Natural killer cell (primary cell): ENCODE data around the gene OR6C76. TPM values are rescaled to one million over a fixed set of nuclear protein-coding genes. Genes with fewer than 3 reads are reported as not detected.

Experiments used
- total RNA-seq, 4 donors: library from RNA; stranded (reverse); fragments of 120-200 nt in 1 of 4; gene quantifications; one replicate each; pipeline versions ENCODE4 v1.2.3 to v1.2.4, GENCODE V29; 2013 to 2022

The OR6C76 gene
- total RNA-seq, 3 donors from 2014 or later (not counting 1 experiment from before 2014, with no cell fraction given), result not detected

Other genes starting within 250 kb of the OR6C76 start
- not detected for gene OR10A7, start 205.2 kb upstream of the OR6C76 start, total RNA-seq
- not detected for gene OR6C74, start 181.6 kb upstream of the OR6C76 start, total RNA-seq
- not detected for gene OR6C6, start 129.7 kb upstream of the OR6C76 start, total RNA-seq
- gene OR6C1, start 111.9 kb upstream of the OR6C76 start, total RNA-seq, result not detected
- gene OR6C3, start 95.5 kb upstream of the OR6C76 start, total RNA-seq, result not detected
- gene OR6C75, start 63.3 kb upstream of the OR6C76 start, total RNA-seq, result not detected
- gene OR6C65, start 25.7 kb upstream of the OR6C76 start, total RNA-seq, result not detected
- gene OR6C2, start 17.8 kb downstream of the OR6C76 start, total RNA-seq, result not detected
- not detected for gene OR6C70, start 43.9 kb downstream of the OR6C76 start, total RNA-seq
- gene OR6C68, start 66.1 kb downstream of the OR6C76 start, total RNA-seq, result not detected
- gene OR6C4, start 123.3 kb downstream of the OR6C76 start, total RNA-seq, result not detected
- under 1 TPM; 0.23 to 0.55 (median 0.33) TPM for gene OR2AP1, start 146.2 kb downstream of the OR6C76 start, total RNA-seq
- not detected for gene OR10P1, start 210.6 kb downstream of the OR6C76 start, total RNA-seq